Panc1 (cell line): ENCODE measurements around the gene TNRC6A. TPM values are rescaled to one million over a fixed set of nuclear protein-coding genes. Genes with fewer than 3 reads are reported as not detected.
A peak's percentile ranks its signal among the peaks of the same experiment; 100 is the strongest.

ENCODE experiments used
- ATAC-seq: fragments of 200-7000 bp; cut with Tn5 transposase; 2 replicates; pipeline ENCODE4 v1.9.1; 2020; ENCODE audit warnings: mild to moderate bottlenecking, moderate library complexity
- BruUV-seq: library from RNA; stranded (reverse); fragments of 400-500 nt; replicated peaks from 2 replicates; lab custom pipeline; 2021; lab: Mats Ljungman, UMichigan
- CTCF ChIA-PET: fragments of 300-600 bp; sonication (Branson Sonifier 250); formaldehyde crosslinking; loops from one replicate; lab custom pipeline; 2022; ENCODE audit warnings: antibody characterized with exemption; lab: Charles Lee
- POLR2A ChIA-PET: fragments of 300-600 bp; sonication (Branson Sonifier 250); formaldehyde crosslinking; loops from one replicate; lab custom pipeline; 2022; ENCODE audit warnings: antibody characterized with exemption; lab: Charles Lee
- DNase-seq: peaks from one replicate; pipeline ENCODE4 v3.0.0-alpha.2; 2010; ENCODE audit warnings: low read depth, low spot score
- H3K27ac ChIP-seq: 2 replicates; pipeline ENCODE4 v1.5.1; 2011; ENCODE audit warnings: mild to moderate bottlenecking, low read length, inconsistent platforms
- H3K27me3 ChIP-seq: fragments of 200-500 bp; sonication (Bioruptor generic); 2 replicates; pipeline ENCODE4 v1.6.0; 2014; ENCODE audit warnings: low read length, inconsistent platforms; ENCODE audit not compliant: control insufficient read depth, insufficient read depth
- H3K36me3 ChIP-seq: fragments of 200-500 bp; sonication (Bioruptor generic); 2 replicates; pipeline ENCODE4 v1.5.1; 2014; ENCODE audit warnings: inconsistent platforms, mild to moderate bottlenecking, low read length, moderate library complexity; ENCODE audit not compliant: control insufficient read depth, insufficient read depth
- H3K4me1 ChIP-seq: 2 replicates; pipeline ENCODE4 v1.5.1; 2011; ENCODE audit warnings: inconsistent platforms, mild to moderate bottlenecking, low read length, moderate library complexity; ENCODE audit not compliant: control insufficient read depth, insufficient read depth
- H3K4me3 ChIP-seq, 2 experiments: 2 replicates each; pipeline ENCODE4 v1.5.1; 2011 to 2012; ENCODE audit warnings: low read depth in 2 of 2, low read length in 2 of 2, mild to moderate bottlenecking in 2 of 2, inconsistent platforms in 1 of 2, moderate library complexity in 1 of 2
- H3K9me3 ChIP-seq: fragments of 200-500 bp; sonication (Bioruptor generic); 2 replicates; pipeline ENCODE4 v1.5.1; 2014; ENCODE audit warnings: low read depth, mild to moderate bottlenecking, inconsistent platforms, low read length, moderate library complexity; ENCODE audit not compliant: control insufficient read depth, insufficient read depth
- CTCF ChIP-seq: fragments of 450-650 bp; IDR thresholded peaks from 2 replicates; pipeline ENCODE4 v1.5.1; 2017; ENCODE audit warnings: mild to moderate bottlenecking
- POLR2AphosphoS5 ChIP-seq: IDR thresholded peaks from 2 replicates; pipeline ENCODE4 v1.6.1; 2012; ENCODE audit warnings: mild to moderate bottlenecking, low read depth, low read length, moderate library complexity
- REST ChIP-seq, 2 experiments: IDR thresholded peaks; 2 replicates each; pipeline ENCODE4 v1.6.1; 2011 to 2012; ENCODE audit warnings: low read depth in 2 of 2, control low read depth in 1 of 2, low read length in 1 of 2, mild to moderate bottlenecking in 1 of 2, moderate library complexity in 1 of 2; ENCODE audit not compliant: insufficient read depth in 1 of 2
- SIN3A ChIP-seq: IDR thresholded peaks from 2 replicates; pipeline ENCODE4 v1.6.1; 2012; ENCODE audit warnings: low read depth, mild to moderate bottlenecking, low read length, moderate library complexity, borderline replicate concordance; ENCODE audit not compliant: insufficient read depth
- TCF7L2 ChIP-seq: IDR thresholded peaks from 2 replicates; pipeline ENCODE4 v1.6.1; 2011; ENCODE audit warnings: mild to moderate bottlenecking, low read depth, low read length, inconsistent platforms
- in situ Hi-C: cut with HindIII; loops from 2 replicates; pipeline ENCODE4 v1.10.0; 2016; ENCODE audit warnings: low sequenced_read_pairs, low pct_unique_long_range_greater_than_20kb
- intact Hi-C: fragments of 100-400 bp; cut with micrococcal nuclease; formaldehyde crosslinking; loops from one replicate; pipeline ENCODE4 v1.10.0; 2022; ENCODE audit not compliant: unreplicated experiment
- total RNA-seq: library from RNA; stranded (reverse); gene quantifications from one replicate; pipeline ENCODE4 v1.2.1, GENCODE V29; 2021; ENCODE audit not compliant: unreplicated experiment

TNRC6A gene
- total RNA-seq, 1 experiment from 2014 or later = 53.6 TPM

DNA sequence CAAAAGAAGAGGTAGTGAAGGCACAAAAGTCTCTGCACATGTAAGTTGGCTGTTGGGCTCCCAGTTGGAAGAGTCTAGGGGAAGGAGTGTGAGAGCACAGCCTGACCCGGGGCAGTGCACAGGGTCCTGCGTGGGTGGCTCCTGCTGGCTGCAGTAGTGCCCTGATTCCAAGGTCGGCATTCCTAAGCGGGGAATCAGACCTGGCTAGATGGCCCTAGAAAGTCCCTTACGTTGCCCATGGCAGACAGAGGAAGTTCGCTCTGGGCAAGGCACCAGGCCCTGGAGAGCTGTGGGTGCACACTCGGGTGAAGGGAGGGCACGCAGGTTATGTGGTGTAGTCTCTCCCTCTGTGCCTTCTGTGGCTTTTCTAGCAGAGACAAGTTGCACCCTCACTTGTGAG lies 93.5 kb downstream of the TNRC6A start:
- Histone ChIP-seq H3K4me1 (no peaks in the 10 kb centered on the region), H3K9me3 (no peaks in the 10 kb centered on the region), H3K36me3 (peaks cover 44% of the 10 kb centered on the region), H3K4me3 (no peak overlapping the region), H3K27me3 (no peaks in the 10 kb centered on the region), H3K27ac (no peak overlapping the region)
- ATAC-seq = peak; percentile 62
- in situ Hi-C loops (loop anchor here (25.0 kb wide), 1 partner anchor 89 kb away; no protein-coding TSS in a partner anchor), intact Hi-C loops (no loop called here)
- TF ChIP-seq CTCF = no peak
- no peak for TF ChIP-seq TCF7L2
- no peak for TF ChIP-seq REST (IDR thresholded peaks at IDR 0.05; ENCODE audit: insufficient read depth in 1 of 2, low read depth in 2 of 2, low read length in 1 of 2)
- TF ChIP-seq SIN3A = no peak
- TF ChIP-seq POLR2AphosphoS5 = no peak
- ChIA-PET CTCF (no interaction called here), POLR2A (no interaction called here)
- no peak for DNase-seq
- no TSS peak for BruUV-seq

- H3K9me3 ChIP-seq = no peaks in the 10 kb centered on the region
- no peak overlapping the region for H3K27ac ChIP-seq
- no peak for TF ChIP-seq TCF7L2
- TF ChIP-seq CTCF = no peak
- TF ChIP-seq SIN3A = no peak
- TF ChIP-seq REST (IDR thresholded peaks at IDR 0.05; ENCODE audit: insufficient read depth in 1 of 2, low read depth in 2 of 2, low read length in 1 of 2) = no peak
- no peak for TF ChIP-seq POLR2AphosphoS5
- in situ Hi-C loops = no loop called here
- intact Hi-C loops = no loop called here
- ChIA-PET CTCF (no interaction called here), POLR2A (no interaction called here)
- DNase-seq = no peak
- no peaks in the 10 kb centered on the region for H3K27me3 ChIP-seq
- ATAC-seq = no peak
- no peak overlapping the region for H3K4me3 ChIP-seq
- no peaks in the 10 kb centered on the region for H3K4me1 ChIP-seq
- peaks cover 26% of the 10 kb centered on the region for H3K36me3 ChIP-seq
- BruUV-seq = no TSS peak
Observed at GRCh38 chr16:24825696-24826095, 96.2 kb downstream of the TNRC6A start.
